Measurements from ENCODE around the gene FOSL2. TPM values are rescaled to one million over a fixed set of nuclear protein-coding genes. Genes with fewer than 3 reads are reported as not detected.

Gene FOSL2
- total RNA-seq, 1 experiment from 2014 or later, result 44.8 TPM

DNA sequence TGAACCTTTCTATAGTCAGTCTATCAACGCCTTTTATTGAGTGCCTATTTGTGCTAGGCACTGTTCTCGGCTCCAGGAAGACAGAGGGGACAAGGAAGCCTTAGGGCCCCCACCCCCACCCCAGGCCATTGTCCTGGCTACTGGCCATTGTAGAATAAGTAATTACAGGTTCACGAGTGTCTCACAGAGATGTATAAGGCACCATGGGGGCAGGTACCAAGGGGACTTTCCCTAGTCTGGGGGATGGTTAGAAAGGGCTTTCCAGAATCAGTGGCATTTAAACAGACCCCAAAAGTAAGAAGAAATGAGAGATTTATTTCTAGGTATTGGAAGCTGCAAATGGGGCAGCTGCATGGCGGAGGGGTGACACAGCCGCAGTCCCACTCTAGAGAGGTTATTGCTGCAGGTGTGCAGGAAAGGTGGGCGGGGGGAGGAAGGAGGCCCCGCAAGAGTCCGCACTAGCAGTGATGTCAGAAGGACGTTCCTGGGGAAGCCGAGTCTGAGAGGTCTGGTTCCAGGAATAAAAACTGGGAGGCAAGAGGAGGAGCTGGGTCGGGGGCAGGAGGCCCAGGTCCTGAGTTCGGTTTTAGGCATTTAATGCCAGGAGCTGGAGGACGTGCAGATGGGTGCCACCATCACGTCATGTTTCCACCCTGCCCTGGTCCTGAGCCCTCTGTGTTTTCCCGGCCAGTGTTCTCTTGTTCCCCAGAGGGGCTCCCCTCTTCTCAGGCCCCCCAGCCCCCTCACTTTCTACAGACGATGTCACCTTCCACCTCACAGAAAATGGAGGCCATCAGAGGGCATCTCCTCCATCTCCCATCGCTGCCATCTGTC, 30.5 kb downstream of the FOSL2 start:
- DNase-seq (ENCODE audit: low read depth, low spot score) (no peak), ATAC-seq (no peak)
- no peak overlapping the region for H3K27ac ChIP-seq (ENCODE audit: low read depth, low read length)
- no peaks in the 10 kb centered on the region for H3K36me3 ChIP-seq (ENCODE audit: control insufficient read depth in 1 of 2, insufficient read depth in 2 of 2, low read length in 2 of 2)
- BruUV-seq (replicated peaks), result no TSS peak
- H3K79me2 ChIP-seq (ENCODE audit: insufficient read depth, low read length), result no peaks in the 10 kb centered on the region
- ChIA-PET CTCF (no interaction called here), RAD21 (ENCODE audit: low non-redundant PET in 1 of 2, low total read pairs in 2 of 2, uncharacterized antibody in 2 of 2, unreplicated experiment in 2 of 2) (no interaction called here), POLR2A (no interaction called here)
- no peaks in the 10 kb centered on the region for H3K4me1 ChIP-seq (ENCODE audit: control insufficient read depth in 1 of 2, insufficient read depth in 2 of 2, low read length in 2 of 2)
- H3K27me3 ChIP-seq (ENCODE audit: insufficient read depth, low read length), result no peaks in the 10 kb centered on the region
- no peak overlapping the region for H3K4me2 ChIP-seq (ENCODE audit: low read length)
- TF ChIP-seq FOSL1 (IDR thresholded peaks at IDR 0.05; ENCODE audit: low read depth) (no peak), ELF1 (IDR thresholded peaks at IDR 0.05; ENCODE audit: borderline replicate concordance, low read depth) (no peak), POLR2A (IDR thresholded peaks at IDR 0.05; ENCODE audit: borderline replicate concordance, extremely low read depth, insufficient read depth, insufficient read length) (no peak), EZH2 (IDR thresholded peaks at IDR 0.05) (no peak), SRF (IDR thresholded peaks at IDR 0.05; ENCODE audit: low read depth) (no peak), CBX3 (IDR thresholded peaks at IDR 0.05; ENCODE audit: low read depth) (no peak), ZFX (IDR thresholded peaks at IDR 0.05) (no peak), SP1 (IDR thresholded peaks at IDR 0.05; ENCODE audit: low read depth) (no peak), SIN3A (IDR thresholded peaks at IDR 0.05; ENCODE audit: low read depth) (no peak), CEBPB (IDR thresholded peaks at IDR 0.05; ENCODE audit: low read depth) (no peak), POLR2AphosphoS5 (IDR thresholded peaks at IDR 0.05; ENCODE audit: low read depth, low read length) (no peak), TCF7L2 (IDR thresholded peaks at IDR 0.05; ENCODE audit: borderline replicate concordance, extremely low read depth, insufficient read depth, insufficient read length) (no peak), EZH2phosphoT487 (IDR thresholded peaks at IDR 0.05; ENCODE audit: borderline replicate concordance) (no peak), YY1 (IDR thresholded peaks at IDR 0.05; ENCODE audit: extremely low read depth, insufficient replicate concordance, low read depth, low read length) (no peak), RAD21 (IDR thresholded peaks at IDR 0.05; ENCODE audit: low read depth) (no peak)
- TF ChIP-seq, protein P1, sequence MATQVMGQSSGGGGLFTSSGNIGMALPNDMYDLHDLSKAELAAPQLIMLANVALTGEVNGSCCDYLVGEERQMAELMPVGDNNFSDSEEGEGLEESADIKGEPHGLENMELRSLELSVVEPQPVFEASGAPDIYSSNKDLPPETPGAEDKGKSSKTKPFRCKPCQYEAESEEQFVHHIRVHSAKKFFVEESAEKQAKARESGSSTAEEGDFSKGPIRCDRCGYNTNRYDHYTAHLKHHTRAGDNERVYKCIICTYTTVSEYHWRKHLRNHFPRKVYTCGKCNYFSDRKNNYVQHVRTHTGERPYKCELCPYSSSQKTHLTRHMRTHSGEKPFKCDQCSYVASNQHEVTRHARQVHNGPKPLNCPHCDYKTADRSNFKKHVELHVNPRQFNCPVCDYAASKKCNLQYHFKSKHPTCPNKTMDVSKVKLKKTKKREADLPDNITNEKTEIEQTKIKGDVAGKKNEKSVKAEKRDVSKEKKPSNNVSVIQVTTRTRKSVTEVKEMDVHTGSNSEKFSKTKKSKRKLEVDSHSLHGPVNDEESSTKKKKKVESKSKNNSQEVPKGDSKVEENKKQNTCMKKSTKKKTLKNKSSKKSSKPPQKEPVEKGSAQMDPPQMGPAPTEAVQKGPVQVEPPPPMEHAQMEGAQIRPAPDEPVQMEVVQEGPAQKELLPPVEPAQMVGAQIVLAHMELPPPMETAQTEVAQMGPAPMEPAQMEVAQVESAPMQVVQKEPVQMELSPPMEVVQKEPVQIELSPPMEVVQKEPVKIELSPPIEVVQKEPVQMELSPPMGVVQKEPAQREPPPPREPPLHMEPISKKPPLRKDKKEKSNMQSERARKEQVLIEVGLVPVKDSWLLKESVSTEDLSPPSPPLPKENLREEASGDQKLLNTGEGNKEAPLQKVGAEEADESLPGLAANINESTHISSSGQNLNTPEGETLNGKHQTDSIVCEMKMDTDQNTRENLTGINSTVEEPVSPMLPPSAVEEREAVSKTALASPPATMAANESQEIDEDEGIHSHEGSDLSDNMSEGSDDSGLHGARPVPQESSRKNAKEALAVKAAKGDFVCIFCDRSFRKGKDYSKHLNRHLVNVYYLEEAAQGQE (IDR thresholded peaks at IDR 0.05; ENCODE audit: low read depth), result no peak
- TF ChIP-seq, protein P2, sequence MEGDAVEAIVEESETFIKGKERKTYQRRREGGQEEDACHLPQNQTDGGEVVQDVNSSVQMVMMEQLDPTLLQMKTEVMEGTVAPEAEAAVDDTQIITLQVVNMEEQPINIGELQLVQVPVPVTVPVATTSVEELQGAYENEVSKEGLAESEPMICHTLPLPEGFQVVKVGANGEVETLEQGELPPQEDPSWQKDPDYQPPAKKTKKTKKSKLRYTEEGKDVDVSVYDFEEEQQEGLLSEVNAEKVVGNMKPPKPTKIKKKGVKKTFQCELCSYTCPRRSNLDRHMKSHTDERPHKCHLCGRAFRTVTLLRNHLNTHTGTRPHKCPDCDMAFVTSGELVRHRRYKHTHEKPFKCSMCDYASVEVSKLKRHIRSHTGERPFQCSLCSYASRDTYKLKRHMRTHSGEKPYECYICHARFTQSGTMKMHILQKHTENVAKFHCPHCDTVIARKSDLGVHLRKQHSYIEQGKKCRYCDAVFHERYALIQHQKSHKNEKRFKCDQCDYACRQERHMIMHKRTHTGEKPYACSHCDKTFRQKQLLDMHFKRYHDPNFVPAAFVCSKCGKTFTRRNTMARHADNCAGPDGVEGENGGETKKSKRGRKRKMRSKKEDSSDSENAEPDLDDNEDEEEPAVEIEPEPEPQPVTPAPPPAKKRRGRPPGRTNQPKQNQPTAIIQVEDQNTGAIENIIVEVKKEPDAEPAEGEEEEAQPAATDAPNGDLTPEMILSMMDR (IDR thresholded peaks at IDR 0.05 in 2 of 3, conservative IDR thresholded peaks at IDR 0.05 in 1 of 3; ENCODE audit: borderline replicate concordance in 1 of 3, insufficient read depth in 1 of 3, low read depth in 2 of 3, low read length in 2 of 3), result no peak
- TF ChIP-seq, protein P3, sequence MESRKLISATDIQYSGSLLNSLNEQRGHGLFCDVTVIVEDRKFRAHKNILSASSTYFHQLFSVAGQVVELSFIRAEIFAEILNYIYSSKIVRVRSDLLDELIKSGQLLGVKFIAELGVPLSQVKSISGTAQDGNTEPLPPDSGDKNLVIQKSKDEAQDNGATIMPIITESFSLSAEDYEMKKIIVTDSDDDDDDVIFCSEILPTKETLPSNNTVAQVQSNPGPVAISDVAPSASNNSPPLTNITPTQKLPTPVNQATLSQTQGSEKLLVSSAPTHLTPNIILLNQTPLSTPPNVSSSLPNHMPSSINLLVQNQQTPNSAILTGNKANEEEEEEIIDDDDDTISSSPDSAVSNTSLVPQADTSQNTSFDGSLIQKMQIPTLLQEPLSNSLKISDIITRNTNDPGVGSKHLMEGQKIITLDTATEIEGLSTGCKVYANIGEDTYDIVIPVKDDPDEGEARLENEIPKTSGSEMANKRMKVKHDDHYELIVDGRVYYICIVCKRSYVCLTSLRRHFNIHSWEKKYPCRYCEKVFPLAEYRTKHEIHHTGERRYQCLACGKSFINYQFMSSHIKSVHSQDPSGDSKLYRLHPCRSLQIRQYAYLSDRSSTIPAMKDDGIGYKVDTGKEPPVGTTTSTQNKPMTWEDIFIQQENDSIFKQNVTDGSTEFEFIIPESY (IDR thresholded peaks at IDR 0.05; ENCODE audit: extremely low read depth, insufficient replicate concordance, low read length), result no peak
- no peak overlapping the region for H3K9ac ChIP-seq (ENCODE audit: low read length)
- intact Hi-C loops (cut with micrococcal nuclease), result no loop called here
- H4K20me1 ChIP-seq (ENCODE audit: insufficient read depth), result no peaks in the 10 kb centered on the region
- no peak overlapping the region for H2AFZ ChIP-seq (ENCODE audit: low read depth, low read length, poor library complexity, severe bottlenecking)
- H3K4me3 ChIP-seq (replicated peaks in 1 of 2; ENCODE audit: low read depth in 1 of 2, low read length in 2 of 2), result no peak overlapping the region
- H3K9me2 ChIP-seq (ENCODE audit: insufficient read depth), result no peaks in the 10 kb centered on the region
- no peaks in the 10 kb centered on the region for H3K9me3 ChIP-seq (ENCODE audit: control insufficient read depth in 1 of 2, insufficient read depth in 1 of 2, low read depth in 1 of 2, low read length in 2 of 2)

All from HCT116 (cell line).